ENCODE results near the gene RAPH1.

DNA sequence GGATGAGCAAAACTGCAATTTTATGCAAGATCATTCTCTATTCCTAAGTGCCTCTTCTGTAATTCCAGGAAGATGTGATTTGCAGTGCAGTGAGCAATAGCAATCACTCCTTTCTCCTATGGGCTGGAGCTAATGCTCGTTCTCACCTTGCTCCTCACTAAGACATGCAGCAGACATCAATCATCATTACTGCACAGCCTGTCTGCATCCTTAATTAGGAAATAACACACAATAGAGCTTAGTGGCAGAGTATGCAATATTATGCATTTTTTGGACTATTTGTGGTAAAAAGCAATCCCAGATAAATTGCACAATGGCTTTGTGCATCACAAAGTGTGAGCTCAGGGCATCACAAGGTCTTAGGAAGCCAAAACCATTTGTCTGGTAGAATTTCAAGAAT is 32.6 kb upstream of the RAPH1 start:
- TF ChIP-seq, protein P1, sequence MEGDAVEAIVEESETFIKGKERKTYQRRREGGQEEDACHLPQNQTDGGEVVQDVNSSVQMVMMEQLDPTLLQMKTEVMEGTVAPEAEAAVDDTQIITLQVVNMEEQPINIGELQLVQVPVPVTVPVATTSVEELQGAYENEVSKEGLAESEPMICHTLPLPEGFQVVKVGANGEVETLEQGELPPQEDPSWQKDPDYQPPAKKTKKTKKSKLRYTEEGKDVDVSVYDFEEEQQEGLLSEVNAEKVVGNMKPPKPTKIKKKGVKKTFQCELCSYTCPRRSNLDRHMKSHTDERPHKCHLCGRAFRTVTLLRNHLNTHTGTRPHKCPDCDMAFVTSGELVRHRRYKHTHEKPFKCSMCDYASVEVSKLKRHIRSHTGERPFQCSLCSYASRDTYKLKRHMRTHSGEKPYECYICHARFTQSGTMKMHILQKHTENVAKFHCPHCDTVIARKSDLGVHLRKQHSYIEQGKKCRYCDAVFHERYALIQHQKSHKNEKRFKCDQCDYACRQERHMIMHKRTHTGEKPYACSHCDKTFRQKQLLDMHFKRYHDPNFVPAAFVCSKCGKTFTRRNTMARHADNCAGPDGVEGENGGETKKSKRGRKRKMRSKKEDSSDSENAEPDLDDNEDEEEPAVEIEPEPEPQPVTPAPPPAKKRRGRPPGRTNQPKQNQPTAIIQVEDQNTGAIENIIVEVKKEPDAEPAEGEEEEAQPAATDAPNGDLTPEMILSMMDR (conservative IDR thresholded peaks at IDR 0.05), result no peak
- no peak for TF ChIP-seq ZFX (IDR thresholded peaks at IDR 0.05)

Data from C4-2B (cell line).